Uterus (tissue), 2 donors: ENCODE results near the gene SLC16A12.

Experiments
- POLR2A ChIP-seq, 2 donors: fragments of 450-650 bp; IDR thresholded peaks; one replicate each; pipeline ENCODE4 v1.6.1; 2016; ENCODE audit warnings: antibody characterized with exemption in 2 of 2, mild to moderate bottlenecking in 1 of 2, moderate library complexity in 1 of 2
- TF ChIP-seq, protein P1 (sequence below), 4 experiments: fragments of 200-600 bp in 2 of 4; fragments of 450-650 bp in 2 of 4; sonication (generic) in 2 of 4; IDR thresholded peaks; one replicate each; pipeline ENCODE4 v1.5.1; 2016 to 2019; ENCODE audit warnings: antibody characterized with exemption in 4 of 4, mild to moderate bottlenecking in 2 of 4, moderate library complexity in 1 of 4

DNA sequence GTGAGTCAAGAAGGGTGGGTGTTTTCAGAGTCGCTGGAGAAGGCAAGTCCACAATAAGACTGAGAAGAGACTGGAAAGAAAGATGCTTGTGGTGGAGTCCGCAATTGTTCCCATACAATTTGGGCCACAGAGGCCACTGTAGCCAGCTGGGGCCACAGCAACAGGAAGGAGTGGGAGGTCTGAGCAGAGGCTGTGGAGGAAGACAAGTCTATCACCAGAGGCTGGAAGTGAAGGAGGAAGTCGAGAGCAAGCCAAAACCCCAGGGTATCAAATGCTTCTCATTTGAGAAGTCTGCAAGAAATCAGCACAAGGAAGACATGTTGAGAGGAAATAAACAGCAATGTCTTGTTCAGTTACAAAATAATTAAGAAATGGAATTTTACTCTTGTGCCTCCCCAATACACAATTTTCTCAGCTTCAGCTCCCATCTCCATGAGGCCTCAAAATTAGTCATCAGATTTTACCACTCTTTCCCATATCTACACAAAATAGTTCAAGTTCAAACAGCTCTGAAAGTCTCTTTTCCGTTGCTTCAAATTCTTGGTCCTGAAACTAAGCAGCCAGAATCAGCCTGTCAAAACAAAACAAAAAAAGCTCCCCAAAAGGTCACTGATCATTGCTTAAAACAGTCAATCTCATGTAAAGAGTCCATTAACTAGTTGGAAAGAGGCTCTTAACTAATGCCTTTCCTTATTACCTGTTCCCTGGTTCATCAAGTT is 31.6 kb downstream of the SLC16A12 start:
- TF ChIP-seq, protein P1, sequence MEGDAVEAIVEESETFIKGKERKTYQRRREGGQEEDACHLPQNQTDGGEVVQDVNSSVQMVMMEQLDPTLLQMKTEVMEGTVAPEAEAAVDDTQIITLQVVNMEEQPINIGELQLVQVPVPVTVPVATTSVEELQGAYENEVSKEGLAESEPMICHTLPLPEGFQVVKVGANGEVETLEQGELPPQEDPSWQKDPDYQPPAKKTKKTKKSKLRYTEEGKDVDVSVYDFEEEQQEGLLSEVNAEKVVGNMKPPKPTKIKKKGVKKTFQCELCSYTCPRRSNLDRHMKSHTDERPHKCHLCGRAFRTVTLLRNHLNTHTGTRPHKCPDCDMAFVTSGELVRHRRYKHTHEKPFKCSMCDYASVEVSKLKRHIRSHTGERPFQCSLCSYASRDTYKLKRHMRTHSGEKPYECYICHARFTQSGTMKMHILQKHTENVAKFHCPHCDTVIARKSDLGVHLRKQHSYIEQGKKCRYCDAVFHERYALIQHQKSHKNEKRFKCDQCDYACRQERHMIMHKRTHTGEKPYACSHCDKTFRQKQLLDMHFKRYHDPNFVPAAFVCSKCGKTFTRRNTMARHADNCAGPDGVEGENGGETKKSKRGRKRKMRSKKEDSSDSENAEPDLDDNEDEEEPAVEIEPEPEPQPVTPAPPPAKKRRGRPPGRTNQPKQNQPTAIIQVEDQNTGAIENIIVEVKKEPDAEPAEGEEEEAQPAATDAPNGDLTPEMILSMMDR (IDR thresholded peaks at IDR 0.05), result no peak
- TF ChIP-seq POLR2A (IDR thresholded peaks at IDR 0.05), result no peak
